ENCODE measurements around the gene SYPL2. TPM values are rescaled to one million over a fixed set of nuclear protein-coding genes. Genes with fewer than 3 reads are reported as not detected.

The SYPL2 gene
- total and polyA plus RNA-seq, 2 of the 8 experiments (the other 6 are each of a cell fraction or from before 2014, with no cell fraction given) = 1.5 TPM

GRCh38 chr1:109481646-109482045 is 15.3 kb downstream of the SYPL2 start (continued):
- TF ChIP-seq BRCA1 (IDR thresholded peaks at IDR 0.05; ENCODE audit: low read depth, low read length) = no peak
- no peak for TF ChIP-seq CHD7 (IDR thresholded peaks at IDR 0.05; ENCODE audit: insufficient replicate concordance, low read length)
- no peak for TF ChIP-seq KDM5A (IDR thresholded peaks at IDR 0.05; ENCODE audit: low read length)
- no peak for TF ChIP-seq E2F6 (IDR thresholded peaks at IDR 0.05)
- TF ChIP-seq MAFK (IDR thresholded peaks at IDR 0.05; ENCODE audit: low read depth, low read length) = no peak
- TF ChIP-seq CBX5 (IDR thresholded peaks at IDR 0.05; ENCODE audit: low read depth, low read length) = no peak
- TF ChIP-seq SIN3A (conservative IDR thresholded peaks at IDR 0.05 in 1 of 2, IDR thresholded peaks at IDR 0.05 in 1 of 2; ENCODE audit: low read depth in 1 of 2, low read length in 2 of 2) = no peak
